ENCODE data around the gene INPP4B.
A peak's percentile ranks its signal among the peaks of the same experiment; 100 is the strongest.

The INPP4B gene

GRCh38 chr4:142413485-142413884, 432.6 kb downstream of the INPP4B start:
- DNase-seq (ENCODE audit: low spot score): peak; percentile 23

- DNase-seq (ENCODE audit: low spot score): no peak
These were observed 434.1 kb downstream of the INPP4B start for GRCh38 chr4:142411993-142412392.

GRCh38 chr4:142408003-142408441, 438.1 kb downstream of the INPP4B start:
- peak; percentile 77 for DNase-seq (ENCODE audit: low spot score)

- DNase-seq (ENCODE audit: low spot score): peak; percentile 39
These were observed 438.5 kb downstream of the INPP4B start for GRCh38 chr4:142407596-142407995.

- DNase-seq (ENCODE audit: low spot score): no peak
These were observed 439.1 kb downstream of the INPP4B start for GRCh38 chr4:142406917-142407501.

GRCh38 chr4:142406499-142406835, 439.6 kb downstream of the INPP4B start:
- no peak for DNase-seq (ENCODE audit: low spot score)

GRCh38 chr4:142405695-142406498, 440.2 kb downstream of the INPP4B start:
- DNase-seq (ENCODE audit: low spot score): peak; percentile 53

GRCh38 chr4:142405021-142405694, 440.9 kb downstream of the INPP4B start:
- DNase-seq (ENCODE audit: low spot score): peak; percentile 74

GRCh38 chr4:142404191-142404611, 441.9 kb downstream of the INPP4B start:
- peak; percentile 65 for DNase-seq (ENCODE audit: low spot score)

GRCh38 chr4:142402900-142403299, 443.2 kb downstream of the INPP4B start:
- peak; percentile 23 for DNase-seq (ENCODE audit: low spot score)

- no peak for DNase-seq (ENCODE audit: low spot score)
These were observed 443.9 kb downstream of the INPP4B start for GRCh38 chr4:142402156-142402555.

GRCh38 chr4:142397364-142397991, 448.6 kb downstream of the INPP4B start:
- DNase-seq (ENCODE audit: low spot score): peak; percentile 39

- DNase-seq (ENCODE audit: low spot score): peak; percentile 41
These were observed 449.8 kb downstream of the INPP4B start for GRCh38 chr4:142396279-142396678.

- DNase-seq (ENCODE audit: low spot score): no peak
These were observed 453.0 kb downstream of the INPP4B start for GRCh38 chr4:142393127-142393526.

- no peak for DNase-seq (ENCODE audit: low spot score)
These were observed 459.2 kb downstream of the INPP4B start for GRCh38 chr4:142386856-142387255.

- DNase-seq (ENCODE audit: low spot score): no peak
These were observed 459.7 kb downstream of the INPP4B start for GRCh38 chr4:142386449-142386848.

GRCh38 chr4:142383800-142384470, 462.2 kb downstream of the INPP4B start:
- peak; percentile 42 for DNase-seq (ENCODE audit: low spot score)

- no peak for DNase-seq (ENCODE audit: low spot score)
These were observed 462.7 kb downstream of the INPP4B start for GRCh38 chr4:142383354-142383753.

GRCh38 chr4:142380052-142380602, 466.0 kb downstream of the INPP4B start:
- no peak for DNase-seq (ENCODE audit: low spot score)

- DNase-seq (ENCODE audit: low spot score): peak; percentile 89
These were observed 466.6 kb downstream of the INPP4B start for GRCh38 chr4:142379277-142380051.

GRCh38 chr4:142378179-142378578, 467.9 kb downstream of the INPP4B start:
- DNase-seq (ENCODE audit: low spot score): no peak
